K562 (cell line): ENCODE measurements around the gene PTPRR. TPM values are rescaled to one million over a fixed set of nuclear protein-coding genes. Genes with fewer than 3 reads are reported as not detected.

ENCODE experiments used
- REST ChIP-seq, 2 experiments: fragments of 450-650 bp; formaldehyde crosslinking in 1 of 2; IDR thresholded peaks; 2 replicates each; pipeline versions ENCODE4 v1.4.0 to v1.6.1; 2014 to 2020; ENCODE audit warnings: mild to moderate bottlenecking in 2 of 2, borderline replicate concordance in 1 of 2, low read depth in 1 of 2
- polyA plus RNA-seq, 8 experiments: library from polyadenylated mRNA; depleted of rRNA in 4 of 8; stranded (reverse) in 5 of 8; unstranded in 3 of 8; fragments of >200 nt; fragmentation: Nextera tagmentation in 2 of 8; fragmentation: Illumina TruSeq in 1 of 8; extraction: Ambion mirVana in 2 of 8; extraction: Trizol in 1 of 8; gene quantifications; 2 replicates each; pipeline versions ENCODE4 v1.2.1 to v1.2.3, GENCODE V29; 2011 to 2014; ENCODE audit warnings: inconsistent platforms in 1 of 8, missing spikeins in 1 of 8
- total RNA-seq, 7 experiments: library from RNA; depleted of rRNA in 6 of 7; stranded (reverse); fragments of >200 nt in 6 of 7; fragmentation: Illumina TruSeq in 2 of 7; extraction: Trizol in 2 of 7; gene quantifications; 2 replicates each; pipeline versions ENCODE4 v1.2.1 to v1.2.3, GENCODE V29; 2011 to 2021; ENCODE audit warnings: low replicate concordance in 1 of 7

Gene PTPRR
- total and polyA plus RNA-seq, 9 of the 15 experiments (the other 6 are each of a cell fraction or from before 2014, with no cell fraction given): 6.6 to 41.7 (median 12.3) TPM

- TF ChIP-seq REST (IDR thresholded peaks at IDR 0.05; ENCODE audit: borderline replicate concordance): peak; percentile 62
- no peak for TF ChIP-seq REST (CRISPR knock-in tag; IDR thresholded peaks at IDR 0.05; ENCODE audit: low read depth)
Measured at GRCh38 chr12:70849265-70849960, 71.1 kb downstream of the PTPRR start (continued).
